Measurements from ENCODE around the gene CAMTA1.

CAMTA1 gene

DNA sequence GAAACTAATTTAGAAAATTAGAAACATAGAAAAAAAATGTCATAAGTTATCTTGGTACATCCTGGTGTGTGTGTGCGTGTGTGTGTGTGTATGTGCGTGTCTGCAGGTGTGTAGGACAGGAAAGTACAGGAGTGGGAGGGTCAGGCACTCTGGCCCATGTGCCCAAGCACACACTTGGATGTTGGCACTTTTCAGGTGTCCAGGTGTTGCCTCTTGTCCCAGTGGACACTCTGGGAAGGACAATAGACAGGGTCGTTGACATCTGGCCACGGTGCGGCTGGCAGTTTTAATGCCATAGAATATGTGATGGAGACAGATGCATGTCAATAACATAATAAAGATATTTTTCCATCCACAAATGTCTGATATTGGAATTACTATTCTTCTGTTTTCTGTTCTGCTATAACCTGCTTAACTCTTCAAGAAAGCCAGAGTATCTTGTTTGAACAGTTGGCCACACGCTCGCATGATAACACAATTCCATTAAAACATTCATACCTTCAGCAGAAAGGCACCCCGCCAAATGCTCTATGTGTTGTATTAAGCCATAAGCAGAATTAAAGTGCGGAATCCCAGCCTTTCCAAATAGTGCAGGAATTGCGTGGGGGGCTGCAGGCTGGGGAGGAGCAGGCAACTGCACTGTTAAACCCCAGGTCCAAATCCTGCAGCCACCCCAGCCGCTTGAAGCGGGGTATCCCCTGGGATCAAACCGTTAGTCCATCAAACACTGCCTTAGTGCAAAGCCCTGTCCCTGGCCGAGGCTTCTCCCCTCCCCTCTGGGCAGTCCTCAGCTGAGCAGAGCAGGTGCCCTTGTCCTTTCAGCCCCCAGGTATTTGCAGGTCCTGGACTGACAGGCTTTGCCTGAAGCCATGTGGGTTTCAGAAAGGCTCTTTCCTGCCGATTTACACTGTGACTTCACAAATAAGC is 390.0 kb downstream of the CAMTA1 start:
- no peak for DNase-seq

GRCh38 chr1:7177021-7177420 is 391.8 kb downstream of the CAMTA1 start:
- no peak for DNase-seq

GRCh38 chr1:7177438-7178146 is 392.3 kb downstream of the CAMTA1 start:
- no peak for DNase-seq

GRCh38 chr1:7178336-7178735 is 393.1 kb downstream of the CAMTA1 start:
- DNase-seq = no peak

GRCh38 chr1:7178741-7179140 is 393.5 kb downstream of the CAMTA1 start:
- no peak for DNase-seq

- DNase-seq = no peak
These were observed 400.5 kb downstream of the CAMTA1 start for GRCh38 chr1:7185721-7186120.

DNA sequence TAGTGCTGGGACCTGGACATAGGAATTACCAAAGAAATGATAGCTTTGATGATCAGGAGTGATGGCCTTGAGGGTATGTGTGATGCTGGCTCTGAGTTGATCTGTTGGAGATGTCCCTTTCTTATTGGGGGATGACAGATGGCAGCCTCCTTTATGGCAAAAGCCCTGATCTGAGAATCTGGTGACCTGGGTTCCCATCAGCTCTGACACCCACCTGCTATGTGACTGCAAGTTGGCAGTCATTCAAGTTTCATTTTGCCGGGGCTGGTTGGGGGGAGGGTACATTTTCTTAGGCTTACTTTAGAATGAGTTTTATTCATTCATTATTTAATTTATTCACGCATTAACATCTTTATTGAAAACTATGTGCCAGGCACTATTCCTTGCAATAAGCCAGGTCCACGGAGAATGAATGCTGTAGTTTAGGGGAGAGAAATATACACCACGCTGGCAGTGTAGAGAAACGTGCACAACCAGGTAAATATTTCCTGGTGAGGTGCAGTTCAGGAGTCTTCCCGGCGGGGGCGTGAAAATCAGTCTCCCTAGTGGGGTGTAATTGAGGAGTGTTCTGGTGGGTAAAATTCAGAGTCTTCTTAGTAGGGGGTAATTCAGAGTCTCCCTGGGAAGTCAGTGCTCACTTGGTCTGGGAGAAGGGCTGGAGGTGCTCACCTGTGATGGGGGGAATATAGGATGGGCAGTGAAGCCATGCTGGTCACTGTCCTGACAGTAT is 401.3 kb downstream of the CAMTA1 start:
- DNase-seq = no peak

DNA sequence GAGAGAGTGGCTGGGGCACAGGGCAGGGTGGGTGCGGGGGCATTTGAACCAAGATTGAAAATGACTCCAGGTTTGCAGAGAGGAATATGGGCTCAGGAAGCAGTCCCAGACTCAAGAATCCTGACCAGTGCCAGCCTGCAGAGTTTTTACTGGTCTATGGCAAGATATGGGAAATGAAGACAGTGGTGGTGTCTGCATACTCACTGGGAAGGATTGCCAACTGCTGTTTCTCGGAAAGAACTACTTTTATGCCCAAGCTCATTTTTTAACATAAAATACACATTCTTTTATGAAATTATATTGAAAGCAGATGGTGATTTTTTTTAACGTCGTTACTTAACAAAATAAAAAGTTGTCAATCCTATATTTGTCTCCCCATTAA is 401.8 kb downstream of the CAMTA1 start:
- no peak for DNase-seq

DNA sequence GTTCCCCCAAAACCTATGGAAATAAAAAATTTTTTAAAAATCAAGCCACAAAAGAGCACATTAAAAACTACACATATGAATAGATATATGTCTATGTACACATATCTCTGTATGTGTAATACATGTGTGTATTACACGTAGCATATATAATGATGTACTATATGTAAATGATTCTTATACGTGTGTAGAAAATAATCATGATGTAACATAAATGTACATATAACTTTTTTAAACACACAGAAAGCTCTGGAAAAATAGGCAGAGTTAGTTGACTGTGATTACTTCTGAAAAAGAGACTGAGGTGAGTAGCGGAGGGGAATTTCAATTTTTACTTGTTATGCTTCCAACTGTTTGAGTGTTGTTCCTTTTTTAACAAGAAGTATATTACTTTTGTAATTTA is 405.0 kb downstream of the CAMTA1 start:
- DNase-seq = no peak

GRCh38 chr1:7192453-7192852 is 407.2 kb downstream of the CAMTA1 start:
- DNase-seq = no peak

- DNase-seq = no peak
These were observed 411.0 kb downstream of the CAMTA1 start for GRCh38 chr1:7196036-7196911.

DNA sequence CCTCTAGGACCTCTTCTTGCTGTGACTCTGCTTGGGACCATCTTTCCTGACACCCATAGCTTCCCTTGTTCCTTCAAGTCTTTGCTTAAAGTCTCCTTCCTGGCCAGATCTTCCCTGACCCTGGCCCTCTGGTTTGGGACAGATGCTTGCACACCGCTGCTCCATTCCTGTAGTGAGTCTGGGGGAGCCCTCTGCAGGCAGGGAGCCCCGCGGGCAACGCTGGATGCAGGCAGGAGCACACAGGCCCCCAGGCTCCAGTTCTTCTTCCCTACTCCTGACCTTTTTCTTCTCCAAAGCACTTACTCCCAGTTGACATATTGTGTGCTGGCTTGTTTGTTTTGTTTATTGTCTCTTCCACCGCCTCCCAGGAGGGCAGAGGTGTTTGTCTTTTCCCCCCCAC is 413.4 kb downstream of the CAMTA1 start:
- no peak for DNase-seq

GRCh38 chr1:7199077-7199779 is 414.0 kb downstream of the CAMTA1 start:
- DNase-seq = no peak

GRCh38 chr1:7207875-7208646 is 422.8 kb downstream of the CAMTA1 start:
- DNase-seq = peak in 1 of 2 donors; percentile 61

GRCh38 chr1:7208647-7209180 is 423.5 kb downstream of the CAMTA1 start:
- DNase-seq = no peak

- no peak for DNase-seq
These were observed 424.1 kb downstream of the CAMTA1 start for GRCh38 chr1:7209336-7209735.

DNA sequence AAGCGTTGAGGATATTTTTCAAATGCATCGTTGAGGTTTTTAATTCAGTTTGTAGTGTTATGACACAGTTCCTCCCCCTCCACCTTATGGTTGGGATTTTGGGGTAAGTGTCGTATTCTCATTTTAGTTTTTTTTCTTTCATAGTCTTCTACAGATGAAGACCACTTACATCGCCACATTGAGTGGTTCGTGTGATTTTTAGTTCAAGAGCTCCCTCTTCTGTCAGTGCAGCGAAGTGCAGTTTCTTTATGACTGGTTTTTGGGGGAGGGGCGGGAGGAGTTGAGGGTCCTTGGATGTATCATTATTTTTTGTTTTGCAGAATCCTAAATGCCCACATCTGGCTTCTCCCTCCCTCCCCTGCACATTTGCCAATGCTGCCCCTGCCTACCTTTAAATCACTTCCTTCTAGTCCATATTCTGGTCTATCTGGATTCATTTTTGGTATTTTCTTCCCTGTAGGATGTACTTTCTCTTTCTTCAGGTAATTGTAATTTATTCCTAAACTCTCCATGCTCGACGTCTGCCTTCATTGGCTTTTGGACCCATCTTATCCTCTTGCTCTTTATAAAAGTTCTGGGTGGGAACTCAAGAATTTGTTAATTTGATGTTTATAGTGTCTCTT is 433.1 kb downstream of the CAMTA1 start:
- DNase-seq = peak in 1 of 2 donors; percentile 41

DNA sequence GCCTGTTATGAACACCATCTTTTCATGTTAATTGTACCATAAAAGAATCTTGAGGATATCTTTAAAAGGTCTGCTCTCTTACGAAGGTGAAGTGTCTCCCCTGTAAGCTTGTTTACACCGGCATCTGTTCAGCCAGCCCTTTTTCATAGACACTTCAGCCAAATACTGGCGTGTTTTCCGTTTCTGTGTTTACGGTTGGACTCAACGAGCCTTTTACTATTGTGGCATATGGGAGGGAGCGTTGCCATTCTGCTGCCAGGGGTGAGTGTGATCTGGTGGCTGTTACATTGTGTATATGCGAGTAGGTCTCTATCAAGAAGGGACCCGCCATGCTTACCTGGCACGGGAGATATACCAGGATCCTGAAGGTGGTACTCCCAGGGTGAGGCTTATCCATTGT is 433.8 kb downstream of the CAMTA1 start:
- DNase-seq = no peak

GRCh38 chr1:7220007-7220406 is 434.8 kb downstream of the CAMTA1 start:
- DNase-seq = no peak

DNA sequence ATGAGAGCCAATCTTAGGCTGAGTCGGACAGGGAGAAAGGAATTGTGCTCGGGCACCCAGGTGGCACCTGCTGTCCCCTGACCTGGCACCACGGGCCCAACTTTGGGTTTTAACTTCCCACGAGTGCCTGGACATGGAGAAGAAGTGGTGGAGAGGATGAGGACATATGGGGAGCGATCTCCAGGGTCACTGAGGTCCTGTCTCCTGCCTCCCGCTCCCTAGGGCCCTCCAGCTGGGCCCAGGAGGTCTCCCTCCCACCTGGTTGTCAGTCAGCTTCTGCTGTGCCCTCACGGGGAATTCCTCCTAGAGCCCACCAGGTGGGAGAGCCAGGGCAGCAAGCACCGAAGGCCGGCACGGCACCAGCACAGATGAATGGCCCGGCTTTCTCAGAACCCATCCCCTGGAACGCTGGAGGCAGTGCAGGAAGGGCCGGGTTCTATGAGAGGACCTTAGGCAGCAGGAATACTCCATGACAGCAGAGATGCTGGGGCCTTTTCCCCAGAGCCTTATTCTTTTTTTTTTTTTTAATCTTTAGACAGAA is 435.5 kb downstream of the CAMTA1 start:
- no peak for DNase-seq

Data from bone marrow (tissue), 2 donors.